Upper lobe of right lung (tissue), 1 donor: Measurements from ENCODE around the gene PPP1R12A. TPM values are rescaled to one million over a fixed set of nuclear protein-coding genes. Genes with fewer than 3 reads are reported as not detected.

Experiments used
- ATAC-seq: fragments of 200-7000 bp; cut with Tn5 transposase; one replicate; pipeline ENCODE4 v1.9.1; 2020; ENCODE audit warnings: mild to moderate bottlenecking, moderate library complexity
- DNase-seq: peaks from one replicate; pipeline ENCODE4 v3.0.0-alpha.2; 2020
- H3K27ac ChIP-seq: fragments of 200-600 bp; one replicate; pipeline ENCODE4 v1.8.0; 2022
- H3K27me3 ChIP-seq: fragments of 200-600 bp; one replicate; pipeline ENCODE4 v1.8.0; 2022; ENCODE audit warnings: mild to moderate bottlenecking
- H3K36me3 ChIP-seq: fragments of 200-600 bp; one replicate; pipeline ENCODE4 v1.8.0; 2022
- H3K4me1 ChIP-seq: fragments of 200-600 bp; one replicate; pipeline ENCODE4 v1.8.0; 2022
- H3K4me3 ChIP-seq: fragments of 200-600 bp; one replicate; pipeline ENCODE4 v1.8.0; 2022; ENCODE audit warnings: mild to moderate bottlenecking
- H3K9me3 ChIP-seq: fragments of 200-600 bp; one replicate; pipeline ENCODE4 v1.8.0; 2022
- intact Hi-C: fragments of 100-400 bp; cut with DNase I; formaldehyde crosslinking; loops from one replicate; pipeline ENCODE4 v1.11.0; 2022
- total RNA-seq: library from RNA; stranded (reverse); fragmentation: NEBNext Ultra II Directional; extraction: Animal tissue kit (Norgen Biotek cat#: 25700); gene quantifications from one replicate; pipeline ENCODE4 v1.2.1, GENCODE V29; 2021
- TF ChIP-seq, protein P1 (sequence below): fragments of 200-600 bp; IDR thresholded peaks from one replicate; pipeline ENCODE4 v1.8.0; 2022; ENCODE audit warnings: antibody characterized with exemption
- donor health status: DM: no; HTN: yes; CAD: no; lungs with severe emphysema.

The PPP1R12A gene
- total RNA-seq, 1 donor from 2014 or later, result 80.4 TPM

DNA sequence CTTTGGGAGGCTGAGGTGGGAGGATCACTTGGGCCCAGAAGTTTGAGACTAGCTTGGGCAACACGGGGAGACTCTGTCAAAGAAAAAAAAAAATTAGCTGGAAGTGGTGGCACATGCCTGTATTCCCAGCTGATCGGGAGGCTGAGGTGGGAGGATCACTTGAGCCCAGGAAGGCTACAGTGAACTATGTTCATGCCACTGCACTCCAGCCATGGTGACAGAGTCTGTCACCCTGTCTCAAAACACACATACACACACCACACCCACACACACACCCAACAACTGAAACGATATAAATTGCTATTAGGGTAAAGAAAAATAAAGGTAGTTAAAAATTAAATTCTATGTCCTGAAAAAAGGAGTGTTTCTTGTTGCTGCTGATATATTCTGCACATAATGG is 7.9 kb downstream of the PPP1R12A start:
- peaks cover 20% of the 10 kb centered on the region for H3K4me1 ChIP-seq
- H3K9me3 ChIP-seq, result no peaks in the 10 kb centered on the region
- DNase-seq (no peak), ATAC-seq (no peak)
- TF ChIP-seq, protein P1, sequence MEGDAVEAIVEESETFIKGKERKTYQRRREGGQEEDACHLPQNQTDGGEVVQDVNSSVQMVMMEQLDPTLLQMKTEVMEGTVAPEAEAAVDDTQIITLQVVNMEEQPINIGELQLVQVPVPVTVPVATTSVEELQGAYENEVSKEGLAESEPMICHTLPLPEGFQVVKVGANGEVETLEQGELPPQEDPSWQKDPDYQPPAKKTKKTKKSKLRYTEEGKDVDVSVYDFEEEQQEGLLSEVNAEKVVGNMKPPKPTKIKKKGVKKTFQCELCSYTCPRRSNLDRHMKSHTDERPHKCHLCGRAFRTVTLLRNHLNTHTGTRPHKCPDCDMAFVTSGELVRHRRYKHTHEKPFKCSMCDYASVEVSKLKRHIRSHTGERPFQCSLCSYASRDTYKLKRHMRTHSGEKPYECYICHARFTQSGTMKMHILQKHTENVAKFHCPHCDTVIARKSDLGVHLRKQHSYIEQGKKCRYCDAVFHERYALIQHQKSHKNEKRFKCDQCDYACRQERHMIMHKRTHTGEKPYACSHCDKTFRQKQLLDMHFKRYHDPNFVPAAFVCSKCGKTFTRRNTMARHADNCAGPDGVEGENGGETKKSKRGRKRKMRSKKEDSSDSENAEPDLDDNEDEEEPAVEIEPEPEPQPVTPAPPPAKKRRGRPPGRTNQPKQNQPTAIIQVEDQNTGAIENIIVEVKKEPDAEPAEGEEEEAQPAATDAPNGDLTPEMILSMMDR, result no peak
- H3K27ac ChIP-seq, result no peak overlapping the region
- H3K4me3 ChIP-seq, result no peak overlapping the region
- intact Hi-C loops, result no loop called here
- H3K27me3 ChIP-seq, result no peaks in the 10 kb centered on the region
- no peaks in the 10 kb centered on the region for H3K36me3 ChIP-seq

GRCh38 chr12:79925492-79925891 is 9.4 kb downstream of the PPP1R12A start:
- H3K4me1 ChIP-seq, result peaks cover 12% of the 10 kb centered on the region
- no peak for ATAC-seq
- no peaks in the 10 kb centered on the region for H3K9me3 ChIP-seq
- no peaks in the 10 kb centered on the region for H3K36me3 ChIP-seq
- H3K27ac ChIP-seq, result no peak overlapping the region
- TF ChIP-seq, protein P1, result no peak
- H3K27me3 ChIP-seq, result no peaks in the 10 kb centered on the region
- H3K4me3 ChIP-seq, result no peak overlapping the region
- intact Hi-C loops, result no loop called here
- no peak for DNase-seq

DNA sequence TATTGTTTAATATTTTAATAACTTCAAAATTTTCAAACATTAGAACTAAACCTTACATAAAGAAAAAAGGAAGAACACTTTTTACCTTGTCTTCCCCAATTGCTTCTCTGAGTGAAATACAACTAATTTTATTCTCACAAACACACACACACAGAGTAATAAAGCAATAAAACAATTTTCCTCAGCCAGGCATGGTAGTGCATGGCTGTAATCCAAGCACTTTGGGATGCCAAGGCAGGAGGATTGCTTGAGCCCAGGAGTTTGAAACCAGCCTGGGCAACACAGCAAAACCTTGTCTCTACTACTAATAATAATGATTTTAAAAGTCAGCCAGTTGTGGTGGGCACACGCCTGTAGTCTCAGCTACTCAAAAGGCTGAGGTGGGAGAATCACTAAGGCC is 13.1 kb downstream of the PPP1R12A start:
- TF ChIP-seq, protein P1, result no peak
- ATAC-seq (no peak), DNase-seq (no peak)
- H3K4me1 ChIP-seq, result peaks cover 13% of the 10 kb centered on the region
- intact Hi-C loops, result no loop called here
- no peaks in the 10 kb centered on the region for H3K36me3 ChIP-seq
- H3K9me3 ChIP-seq, result no peaks in the 10 kb centered on the region
- no peak overlapping the region for H3K4me3 ChIP-seq
- H3K27ac ChIP-seq, result no peak overlapping the region
- H3K27me3 ChIP-seq, result no peaks in the 10 kb centered on the region

GRCh38 chr12:79920421-79921238 is 14.3 kb downstream of the PPP1R12A start:
- peaks cover 13% of the 10 kb centered on the region for H3K4me1 ChIP-seq
- no peaks in the 10 kb centered on the region for H3K27me3 ChIP-seq
- DNase-seq, result no peak
- TF ChIP-seq, protein P1, result no peak
- H3K9me3 ChIP-seq, result no peaks in the 10 kb centered on the region
- H3K4me3 ChIP-seq, result no peak overlapping the region
- ATAC-seq, result peak; percentile 24
- no peak overlapping the region for H3K27ac ChIP-seq
- intact Hi-C loops, result no loop called here
- no peaks in the 10 kb centered on the region for H3K36me3 ChIP-seq

GRCh38 chr12:79919762-79920161 is 15.1 kb downstream of the PPP1R12A start:
- TF ChIP-seq, protein P1, result no peak
- DNase-seq (no peak), ATAC-seq (no peak)
- H3K4me3 ChIP-seq, result no peak overlapping the region
- peaks cover 19% of the 10 kb centered on the region for H3K4me1 ChIP-seq
- intact Hi-C loops, result no loop called here
- H3K36me3 ChIP-seq, result no peaks in the 10 kb centered on the region
- no peak overlapping the region for H3K27ac ChIP-seq
- no peaks in the 10 kb centered on the region for H3K27me3 ChIP-seq
- no peaks in the 10 kb centered on the region for H3K9me3 ChIP-seq
